PFSK-1 (cell line): ENCODE results near the gene SELENOV.

ENCODE experiments used
- FOXP2 ChIP-seq: optimal IDR thresholded peaks from 2 replicates; pipeline ENCODE3; 2011; ENCODE audit warnings: borderline replicate concordance, control low read depth, inconsistent platforms; ENCODE audit not compliant: insufficient read depth; ENCODE audit errors: extremely low read length, extremely low read depth
- POLR2AphosphoS5 ChIP-seq: IDR thresholded peaks from 2 replicates; pipeline ENCODE4 v1.6.1; 2012; ENCODE audit warnings: low read depth, mild to moderate bottlenecking, control low read depth, low read length, moderate library complexity
- REST ChIP-seq, 2 experiments: IDR thresholded peaks; 2 replicates each; pipeline versions ENCODE4 v1.6.1 to v1.8.0; 2011 to 2012; ENCODE audit warnings: low read depth in 2 of 2, low read length in 2 of 2, control low read depth in 1 of 2, inconsistent platforms in 1 of 2, mild to moderate bottlenecking in 1 of 2, moderate library complexity in 1 of 2; ENCODE audit not compliant: insufficient read depth in 1 of 2
- SIN3A ChIP-seq: IDR thresholded peaks from 2 replicates; pipeline ENCODE4 v1.6.1; 2012; ENCODE audit warnings: mild to moderate bottlenecking, low read length, moderate library complexity, borderline replicate concordance; ENCODE audit not compliant: insufficient read depth
- TAF1 ChIP-seq: IDR thresholded peaks from 2 replicates; pipeline ENCODE4 v1.6.1; 2012; ENCODE audit warnings: low read length, control low read depth, borderline replicate concordance; ENCODE audit not compliant: insufficient read depth

Gene SELENOV

GRCh38 chr19:39500543-39500942 lies 14.4 kb upstream of the SELENOV start:
- TF ChIP-seq FOXP2 (no peak), POLR2AphosphoS5 (no peak), TAF1 (no peak), SIN3A (no peak), REST (IDR thresholded peaks at IDR 0.05; ENCODE audit: insufficient read depth in 1 of 2, low read depth in 2 of 2, low read length in 2 of 2) (no peak)

- no peak for TF ChIP-seq POLR2AphosphoS5
- no peak for TF ChIP-seq FOXP2
- TF ChIP-seq SIN3A: no peak
- no peak for TF ChIP-seq TAF1
- TF ChIP-seq REST (IDR thresholded peaks at IDR 0.05; ENCODE audit: insufficient read depth in 1 of 2, low read depth in 2 of 2, low read length in 2 of 2): no peak
Measured at GRCh38 chr19:39501340-39501739, 13.6 kb upstream of the SELENOV start.

- no peak for TF ChIP-seq REST (IDR thresholded peaks at IDR 0.05; ENCODE audit: insufficient read depth in 1 of 2, low read depth in 2 of 2, low read length in 2 of 2)
- TF ChIP-seq FOXP2: peak; percentile 92
- no peak for TF ChIP-seq POLR2AphosphoS5
Measured at GRCh38 chr19:39502640-39503417, 12.1 kb upstream of the SELENOV start.

- TF ChIP-seq REST (IDR thresholded peaks at IDR 0.05; ENCODE audit: insufficient read depth in 1 of 2, low read depth in 2 of 2, low read length in 2 of 2): no peak
Measured at GRCh38 chr19:39506598-39506943, 8.4 kb upstream of the SELENOV start.
